K562 (cell line): Measurements from ENCODE around the gene ACER1. TPM values are rescaled to one million over a fixed set of nuclear protein-coding genes. Genes with fewer than 3 reads are reported as not detected.

Experiments used
- ARHGAP35 ChIP-seq: fragments of 450-650 bp; IDR thresholded peaks from 2 replicates; pipeline ENCODE4 v1.6.1; 2018; ENCODE audit not compliant: partially characterized antibody
- BACH1 ChIP-seq: fragments of 200-800 bp; sonication (Bioruptor generic); IDR thresholded peaks from 2 replicates; pipeline ENCODE4 v1.6.1; 2016; ENCODE audit warnings: missing genetic modification characterization, missing compliant biosample characterization
- CBX3 ChIP-seq, 2 experiments: IDR thresholded peaks; 1 replicate in 1 of 2; 2 replicates in 1 of 2; pipeline ENCODE4 v1.6.1; 2012; ENCODE audit warnings: inconsistent platforms in 2 of 2, low read length in 2 of 2, borderline replicate concordance in 1 of 2, control low read depth in 1 of 2
- CBX5 ChIP-seq: IDR thresholded peaks from 2 replicates; pipeline ENCODE4 v1.6.1; 2014; ENCODE audit warnings: low read depth, borderline replicate concordance
- CREM ChIP-seq: IDR thresholded peaks from 2 replicates; pipeline ENCODE4 v1.6.1; 2014; ENCODE audit warnings: antibody characterized with exemption, low read depth
- ESRRA ChIP-seq: fragments of 450-650 bp; IDR thresholded peaks from 2 replicates; pipeline ENCODE4 v1.6.1; 2014; ENCODE audit warnings: low read depth, mild to moderate bottlenecking, moderate library complexity, borderline replicate concordance
- GABPA ChIP-seq: fragments of 200-800 bp; sonication (Bioruptor generic); conservative IDR thresholded peaks from 2 replicates; pipeline ENCODE4 v1.6.1; 2016; ENCODE audit warnings: low read depth, missing genetic modification characterization, missing compliant biosample characterization
- GABPB1 ChIP-seq: sonication (generic); formaldehyde crosslinking; IDR thresholded peaks from 2 replicates; pipeline ENCODE4 v1.8.0; 2022; ENCODE audit warnings: mild to moderate bottlenecking, missing genetic modification reagents
- NR2C1 ChIP-seq, 2 experiments: fragments of 450-650 bp; IDR thresholded peaks; 2 replicates each; pipeline ENCODE4 v1.6.1; 2017; ENCODE audit warnings: mild to moderate bottlenecking in 2 of 2, antibody characterized with exemption in 1 of 2, inconsistent platforms in 1 of 2, missing compliant biosample characterization in 1 of 2, missing genetic modification characterization in 1 of 2
- NR2C2 ChIP-seq, 2 experiments: fragments of 200-800 bp in 1 of 2; sonication (Bioruptor generic) in 1 of 2; sonication (generic) in 1 of 2; formaldehyde crosslinking in 1 of 2; IDR thresholded peaks; 2 replicates each; pipeline versions ENCODE4 v1.6.1 to v1.8.0; 2016 to 2022; ENCODE audit warnings: mild to moderate bottlenecking in 1 of 2, missing compliant biosample characterization in 1 of 2, missing genetic modification characterization in 1 of 2, missing genetic modification reagents in 1 of 2
- SAFB2 ChIP-seq: fragments of 200-400 bp; formaldehyde crosslinking; IDR thresholded peaks from 2 replicates; pipeline ENCODE4 v1.6.1; 2018; ENCODE audit warnings: borderline replicate concordance, low read length, low read depth, moderate library complexity; ENCODE audit not compliant: severe bottlenecking
- SREBF1 ChIP-seq: fragments of 150-350 bp; IDR thresholded peaks from 2 replicates; pipeline ENCODE4 v1.6.1; 2014; ENCODE audit warnings: antibody characterized with exemption, low read depth, low read length, borderline replicate concordance
- SRSF3 ChIP-seq: fragments of 200-400 bp; formaldehyde crosslinking; IDR thresholded peaks from 2 replicates; pipeline ENCODE4 v1.6.1; 2016; ENCODE audit warnings: mild to moderate bottlenecking, low read length, moderate library complexity; ENCODE audit not compliant: insufficient read depth
- ZBED1 ChIP-seq: IDR thresholded peaks from 2 replicates; pipeline ENCODE4 v1.6.1; 2014
- polyA plus RNA-seq, 8 experiments: library from polyadenylated mRNA; depleted of rRNA in 4 of 8; stranded (reverse) in 5 of 8; unstranded in 3 of 8; fragments of >200 nt; fragmentation: Nextera tagmentation in 2 of 8; fragmentation: Illumina TruSeq in 1 of 8; extraction: Ambion mirVana in 2 of 8; extraction: Trizol in 1 of 8; gene quantifications; 2 replicates each; pipeline versions ENCODE4 v1.2.1 to v1.2.3, GENCODE V29; 2011 to 2014; ENCODE audit warnings: inconsistent platforms in 1 of 8, missing spikeins in 1 of 8
- total RNA-seq, 7 experiments: library from RNA; depleted of rRNA in 6 of 7; stranded (reverse); fragments of >200 nt in 6 of 7; fragmentation: Illumina TruSeq in 2 of 7; extraction: Trizol in 2 of 7; gene quantifications; 2 replicates each; pipeline versions ENCODE4 v1.2.1 to v1.2.3, GENCODE V29; 2011 to 2021; ENCODE audit warnings: low replicate concordance in 1 of 7
- TF ChIP-seq, protein P1 (sequence below): fragments of 450-650 bp; IDR thresholded peaks from 2 replicates; pipeline ENCODE4 v1.6.1; 2018; ENCODE audit not compliant: partially characterized antibody

Gene ACER1
- total and polyA plus RNA-seq, 9 of the 15 experiments (the other 6 are each of a cell fraction or from before 2014, with no cell fraction given), result not detected

DNA sequence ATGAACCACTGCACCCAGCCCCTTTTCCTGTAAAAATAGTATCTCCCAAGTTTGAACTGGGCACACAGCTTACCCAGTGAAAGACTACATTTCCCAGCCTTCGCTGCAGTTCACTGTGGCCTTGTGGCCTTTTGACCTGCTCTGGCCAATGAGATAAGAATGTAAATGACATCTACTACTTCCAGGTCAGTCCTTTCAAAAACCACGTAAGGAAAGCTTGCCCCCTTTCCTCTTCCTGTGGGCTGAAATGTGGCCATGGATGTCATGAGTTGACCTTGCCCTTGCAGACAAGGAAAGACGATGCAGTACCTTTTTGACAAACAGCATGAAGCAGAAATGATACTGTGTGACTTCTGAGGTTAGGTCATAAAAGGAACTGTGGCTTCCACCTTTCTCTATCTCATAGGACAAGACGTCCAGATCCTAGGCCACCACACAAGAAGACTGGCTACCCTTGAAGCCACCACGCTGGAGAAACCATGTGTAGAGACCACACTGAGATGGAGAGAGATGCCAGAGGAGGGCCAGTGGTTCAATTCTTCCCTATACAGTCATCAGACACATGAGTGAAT is 19.9 kb downstream of the ACER1 start (continued):
- TF ChIP-seq NR2C2 (CRISPR knock-in tag; IDR thresholded peaks at IDR 0.05) (peak; percentile 96), NR2C2 (tag; IDR thresholded peaks at IDR 0.05) (peak; percentile 97), SRSF3 (no peak), SAFB2 (no peak), CBX3 (IDR thresholded peaks at IDR 0.05; ENCODE audit: borderline replicate concordance in 1 of 2, low read length in 2 of 2) (peak in 1 of 2 experiments; percentile 82; a peak in 2 of 3 replicates), BACH1 (no peak), SREBF1 (no peak), NR2C1 (IDR thresholded peaks at IDR 0.05) (peak; percentile 99), NR2C1 (tag; IDR thresholded peaks at IDR 0.05) (peak; percentile 99), GABPB1 (CRISPR knock-in tag) (peak; percentile 88), ZBED1 (no peak), ESRRA (0 out of 2 replicates have a peak, but pooled peaks have one; percentile 49), CBX5 (0 out of 2 replicates have a peak, but pooled peaks have one; percentile 29), ARHGAP35 (no peak), GABPA (tag) (peak; percentile 51), CREM (peak; percentile 57; the same call in 1 of the 2 replicates)
- TF ChIP-seq, protein P1, sequence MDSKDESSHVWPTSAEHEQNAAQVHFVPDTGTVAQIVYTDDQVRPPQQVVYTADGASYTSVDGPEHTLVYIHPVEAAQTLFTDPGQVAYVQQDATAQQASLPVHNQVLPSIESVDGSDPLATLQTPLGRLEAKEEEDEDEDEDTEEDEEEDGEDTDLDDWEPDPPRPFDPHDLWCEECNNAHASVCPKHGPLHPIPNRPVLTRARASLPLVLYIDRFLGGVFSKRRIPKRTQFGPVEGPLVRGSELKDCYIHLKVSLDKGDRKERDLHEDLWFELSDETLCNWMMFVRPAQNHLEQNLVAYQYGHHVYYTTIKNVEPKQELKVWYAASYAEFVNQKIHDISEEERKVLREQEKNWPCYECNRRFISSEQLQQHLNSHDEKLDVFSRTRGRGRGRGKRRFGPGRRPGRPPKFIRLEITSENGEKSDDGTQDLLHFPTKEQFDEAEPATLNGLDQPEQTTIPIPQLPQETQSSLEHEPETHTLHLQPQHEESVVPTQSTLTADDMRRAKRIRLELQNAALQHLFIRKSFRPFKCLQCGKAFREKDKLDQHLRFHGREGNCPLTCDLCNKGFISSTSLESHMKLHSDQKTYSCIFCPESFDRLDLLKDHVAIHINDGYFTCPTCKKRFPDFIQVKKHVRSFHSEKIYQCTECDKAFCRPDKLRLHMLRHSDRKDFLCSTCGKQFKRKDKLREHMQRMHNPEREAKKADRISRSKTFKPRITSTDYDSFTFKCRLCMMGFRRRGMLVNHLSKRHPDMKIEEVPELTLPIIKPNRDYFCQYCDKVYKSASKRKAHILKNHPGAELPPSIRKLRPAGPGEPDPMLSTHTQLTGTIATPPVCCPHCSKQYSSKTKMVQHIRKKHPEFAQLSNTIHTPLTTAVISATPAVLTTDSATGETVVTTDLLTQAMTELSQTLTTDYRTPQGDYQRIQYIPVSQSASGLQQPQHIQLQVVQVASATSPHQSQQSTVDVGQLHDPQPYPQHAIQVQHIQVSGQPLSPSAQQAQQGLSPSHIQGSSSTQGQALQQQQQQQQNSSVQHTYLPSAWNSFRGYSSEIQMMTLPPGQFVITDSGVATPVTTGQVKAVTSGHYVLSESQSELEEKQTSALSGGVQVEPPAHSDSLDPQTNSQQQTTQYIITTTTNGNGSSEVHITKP, result peak; percentile 70
